PC-3 (cell line): ENCODE measurements around the gene SLC34A3. TPM values are rescaled to one million over a fixed set of nuclear protein-coding genes. Genes with fewer than 3 reads are reported as not detected.

Experiments used
- ATAC-seq: fragments of 200-7000 bp; cut with Tn5 transposase; 2 replicates; pipeline ENCODE4 v1.9.1; 2020; ENCODE audit warnings: mild to moderate bottlenecking, moderate library complexity
- BruUV-seq: library from RNA; stranded (reverse); fragments of 400-500 nt; replicated peaks from 2 replicates; lab custom pipeline; 2021; lab: Mats Ljungman, UMichigan
- CTCF ChIA-PET: fragments of 300-600 bp; sonication (Branson Sonifier 250); formaldehyde crosslinking; loops from one replicate; lab custom pipeline; 2022; ENCODE audit warnings: antibody characterized with exemption; lab: Charles Lee
- POLR2A ChIA-PET: fragments of 300-600 bp; sonication (Branson Sonifier 250); formaldehyde crosslinking; loops from one replicate; lab custom pipeline; 2022; ENCODE audit warnings: antibody characterized with exemption; ENCODE audit not compliant: unreplicated experiment; lab: Charles Lee
- DNase-seq: peaks from one replicate; pipeline ENCODE4 v3.0.0-alpha.2; 2015
- H2AFZ ChIP-seq: fragments of 300-600 bp; sonication (generic); 2 replicates; pipeline ENCODE4 v1.6.0; 2016; ENCODE audit warnings: antibody characterized with exemption, low read length
- H3F3A ChIP-seq: fragments of 300-600 bp; sonication (generic); one replicate; pipeline ENCODE4 v1.6.0; 2017; ENCODE audit warnings: antibody characterized with exemption, low read length, control low read depth, mild to moderate bottlenecking; ENCODE audit not compliant: unreplicated experiment
- H3K27ac ChIP-seq: fragments of 300-600 bp; sonication (generic); 2 replicates; pipeline ENCODE4 v1.5.1; 2016; ENCODE audit warnings: mild to moderate bottlenecking, low read length
- H3K27me3 ChIP-seq: fragments of 300-600 bp; sonication (generic); 2 replicates; pipeline ENCODE4 v1.6.1; 2016; ENCODE audit warnings: low read length, mixed read lengths
- H3K36me3 ChIP-seq: fragments of 300-600 bp; sonication (generic); 2 replicates; pipeline ENCODE4 v1.6.1; 2016; ENCODE audit warnings: low read depth, mixed run types, low read length, mixed read lengths
- H3K4me1 ChIP-seq: fragments of 300-600 bp; sonication (generic); 2 replicates; pipeline ENCODE4 v1.5.1; 2016; ENCODE audit warnings: low read length; ENCODE audit not compliant: insufficient read depth
- H3K4me2 ChIP-seq: fragments of 300-600 bp; sonication (generic); 2 replicates; pipeline ENCODE4 v1.6.0; 2016; ENCODE audit warnings: low read length
- H3K4me3 ChIP-seq: fragments of 300-600 bp; sonication (generic); 2 replicates; pipeline ENCODE4 v1.5.1; 2016; ENCODE audit warnings: mild to moderate bottlenecking, low read length, mixed read lengths
- H3K79me2 ChIP-seq: fragments of 300-600 bp; sonication (generic); 2 replicates; pipeline ENCODE4 v1.6.1; 2017; ENCODE audit warnings: low read length, mixed read lengths
- H3K9ac ChIP-seq: fragments of 300-600 bp; sonication (generic); 2 replicates; pipeline ENCODE4 v1.6.0; 2016; ENCODE audit warnings: mild to moderate bottlenecking, low read length
- H3K9me2 ChIP-seq: fragments of 300-600 bp; sonication (generic); replicated peaks from 2 replicates; pipeline ENCODE4 v1.6.1; 2016; ENCODE audit warnings: mixed run types, low read length, mixed read lengths
- H3K9me3 ChIP-seq: fragments of 300-600 bp; sonication (generic); 2 replicates; pipeline ENCODE4 v1.6.1; 2016; ENCODE audit warnings: low read length, mixed read lengths
- H4K20me1 ChIP-seq: fragments of 300-600 bp; sonication (generic); 2 replicates; pipeline ENCODE4 v1.6.1; 2016; ENCODE audit warnings: low read length, mixed read lengths
- EZH2 ChIP-seq: fragments of 300-600 bp; sonication (generic); IDR thresholded peaks from one replicate; pipeline ENCODE4 v1.6.1; 2017; ENCODE audit warnings: antibody characterized with exemption, mild to moderate bottlenecking, low read length; ENCODE audit not compliant: unreplicated experiment
- EZH2phosphoT487 ChIP-seq: fragments of 300-600 bp; sonication (generic); IDR thresholded peaks from 2 replicates; pipeline ENCODE4 v1.6.1; 2018; ENCODE audit warnings: mild to moderate bottlenecking, antibody characterized with exemption, low read length, borderline replicate concordance
- intact Hi-C: fragments of 100-400 bp; cut with micrococcal nuclease; formaldehyde crosslinking; loops from 2 replicates; pipeline ENCODE4 v1.9.0; 2023
- total RNA-seq: library from RNA; depleted of rRNA; stranded (reverse); fragments of >200 nt; gene quantifications from 2 replicates; pipeline ENCODE4 v1.2.3, GENCODE V29; 2014
- TF ChIP-seq, protein P1 (sequence below): fragments of 300-600 bp; sonication (generic); conservative IDR thresholded peaks from 2 replicates; pipeline ENCODE4 v1.5.1; 2017; ENCODE audit warnings: antibody characterized with exemption, low read depth, mild to moderate bottlenecking, low read length

SLC34A3 gene
- total RNA-seq, 1 experiment from 2014 or later = 1.5 TPM

DNA sequence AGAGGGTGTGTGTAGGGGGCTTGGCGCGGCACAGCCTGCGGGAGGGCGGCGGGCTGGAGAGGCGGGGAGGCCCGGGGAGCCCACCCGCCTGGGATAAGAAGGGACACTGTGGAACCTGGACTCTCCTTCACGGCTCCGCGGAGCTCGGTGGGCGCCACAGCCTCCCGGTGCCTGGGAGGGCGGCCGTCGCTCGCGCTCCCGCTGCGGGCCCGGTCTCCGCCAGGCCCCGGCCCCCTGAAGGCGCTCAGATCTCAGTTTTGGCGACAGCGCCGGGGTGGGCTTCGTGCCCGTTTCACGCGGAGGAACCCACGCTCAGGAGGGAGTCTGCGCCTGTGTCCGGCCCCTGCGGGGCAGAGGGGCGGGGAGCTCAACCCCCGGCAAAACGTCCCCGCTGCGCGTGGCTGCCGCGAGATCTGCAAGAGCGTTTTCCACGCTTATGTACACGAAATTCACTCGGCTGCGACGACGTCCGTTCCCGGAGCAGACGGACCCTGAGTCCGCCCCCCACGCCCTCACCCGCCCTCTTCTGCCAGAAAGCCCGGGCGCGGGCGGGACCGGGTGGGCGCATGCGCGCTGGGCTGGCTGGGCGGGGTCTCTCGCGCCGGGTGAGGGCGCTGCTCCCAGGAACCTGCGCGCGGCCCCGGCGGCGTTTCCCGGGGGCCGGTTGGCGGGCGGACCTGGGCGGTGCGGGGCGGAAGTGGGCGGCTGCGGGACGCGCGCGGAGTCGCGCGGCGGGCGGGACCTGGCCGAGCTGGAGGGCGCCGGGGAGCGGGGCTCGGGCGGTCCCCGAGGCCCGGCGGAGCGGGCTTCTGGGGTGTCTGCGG lies 24.1 kb downstream of the SLC34A3 start, which contains the start of gene NELFB:
Gene NELFB (plus strand): TSS at position 704 of the 824 bp plus-strand sequence.
- Histone ChIP-seq H4K20me1 (no peaks in the 10 kb centered on the region), H3K27me3 (no peaks in the 10 kb centered on the region), H3K36me3 (no peaks in the 10 kb centered on the region; the same call in 1 of the 2 replicates), H3K9me3 (no peaks in the 10 kb centered on the region), H3K27ac (no peak within 1 kb of the TSS), H2AFZ (peak within 1 kb of the TSS; percentile 82), H3F3A (no peaks in the 10 kb centered on the region), H3K4me1 (peaks cover 15% of the 10 kb centered on the region; the same call in 1 of the 2 replicates), H3K4me2 (peak within 1 kb of the TSS; percentile 94), H3K9ac (peak within 1 kb of the TSS; percentile 91), H3K9me2 (no peaks in the 10 kb centered on the region), H3K79me2 (peaks cover 18% of the 10 kb centered on the region), H3K4me3 (peak within 1 kb of the TSS; percentile 93)
- intact Hi-C loops = no loop called here
- DNase-seq (peak; percentile 84), ATAC-seq (peak; percentile 75)
- BruUV-seq = no TSS peak
- ChIA-PET CTCF (interaction anchor here (1.2 kb wide), 1 partner anchor 18 kb away, joined by 7 read pairs; no protein-coding TSS in a partner anchor), POLR2A (interaction anchor here (0.7 to 1.2 kb wide), 2 partner anchors 10 to 14 kb away, joined by 3 to 10 read pairs; partner anchors contain the start of gene TUBB4B)
- TF ChIP-seq EZH2phosphoT487 = no peak
- TF ChIP-seq, protein P1, sequence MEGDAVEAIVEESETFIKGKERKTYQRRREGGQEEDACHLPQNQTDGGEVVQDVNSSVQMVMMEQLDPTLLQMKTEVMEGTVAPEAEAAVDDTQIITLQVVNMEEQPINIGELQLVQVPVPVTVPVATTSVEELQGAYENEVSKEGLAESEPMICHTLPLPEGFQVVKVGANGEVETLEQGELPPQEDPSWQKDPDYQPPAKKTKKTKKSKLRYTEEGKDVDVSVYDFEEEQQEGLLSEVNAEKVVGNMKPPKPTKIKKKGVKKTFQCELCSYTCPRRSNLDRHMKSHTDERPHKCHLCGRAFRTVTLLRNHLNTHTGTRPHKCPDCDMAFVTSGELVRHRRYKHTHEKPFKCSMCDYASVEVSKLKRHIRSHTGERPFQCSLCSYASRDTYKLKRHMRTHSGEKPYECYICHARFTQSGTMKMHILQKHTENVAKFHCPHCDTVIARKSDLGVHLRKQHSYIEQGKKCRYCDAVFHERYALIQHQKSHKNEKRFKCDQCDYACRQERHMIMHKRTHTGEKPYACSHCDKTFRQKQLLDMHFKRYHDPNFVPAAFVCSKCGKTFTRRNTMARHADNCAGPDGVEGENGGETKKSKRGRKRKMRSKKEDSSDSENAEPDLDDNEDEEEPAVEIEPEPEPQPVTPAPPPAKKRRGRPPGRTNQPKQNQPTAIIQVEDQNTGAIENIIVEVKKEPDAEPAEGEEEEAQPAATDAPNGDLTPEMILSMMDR = no peak
- TF ChIP-seq EZH2 = no peak

DNA sequence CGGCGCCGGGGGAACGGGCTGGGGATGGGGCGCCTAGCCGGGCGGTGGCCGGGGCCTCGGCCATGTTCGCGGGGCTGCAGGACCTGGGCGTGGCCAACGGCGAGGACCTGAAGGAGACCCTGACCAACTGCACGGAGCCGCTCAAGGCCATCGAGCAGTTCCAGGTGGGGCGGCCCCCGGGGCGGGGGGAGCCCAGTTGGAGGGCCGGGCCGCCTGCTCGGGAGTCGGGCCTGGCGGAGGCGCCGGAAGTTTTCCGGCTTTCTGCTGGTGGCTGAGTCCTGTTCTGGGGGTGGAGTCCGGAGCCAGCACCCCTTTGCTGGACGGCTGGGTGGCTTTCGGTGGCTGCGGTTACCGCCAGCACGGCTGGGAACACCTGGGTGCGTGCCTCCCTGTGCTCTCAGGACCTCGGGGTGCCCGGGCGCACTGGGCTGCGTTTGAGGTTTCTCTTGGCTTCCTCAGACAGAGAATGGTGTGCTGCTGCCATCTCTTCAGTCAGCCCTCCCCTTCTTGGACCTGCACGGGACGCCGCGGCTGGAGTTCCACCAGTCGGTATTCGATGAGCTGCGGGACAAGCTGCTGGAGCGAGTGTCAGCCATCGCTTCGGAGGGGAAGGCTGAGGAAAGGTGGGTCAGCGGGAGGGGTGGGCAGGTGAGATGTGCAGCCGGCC lies 24.9 kb downstream of the SLC34A3 start:
- no peaks in the 10 kb centered on the region for H4K20me1 ChIP-seq
- peaks cover 18% of the 10 kb centered on the region for H3K79me2 ChIP-seq
- no peak for TF ChIP-seq EZH2
- TF ChIP-seq EZH2phosphoT487 = no peak
- TF ChIP-seq, protein P1 = no peak
- H3K9ac ChIP-seq = peak overlapping the region; percentile 91
- CTCF ChIA-PET = no interaction called here
- POLR2A ChIA-PET = no interaction called here
- no peak overlapping the region for H3K27ac ChIP-seq
- no peaks in the 10 kb centered on the region for H3K27me3 ChIP-seq
- H3K36me3 ChIP-seq = no peaks in the 10 kb centered on the region; the same call in 1 of the 2 replicates
- peak; percentile 55 for ATAC-seq
- peaks cover 15% of the 10 kb centered on the region; the same call in 1 of the 2 replicates for H3K4me1 ChIP-seq
- intact Hi-C loops = no loop called here
- no TSS peak for BruUV-seq
- H3K4me2 ChIP-seq = peak overlapping the region; percentile 94
- peak; percentile 6 for DNase-seq
- no peaks in the 10 kb centered on the region for H3K9me2 ChIP-seq
- peak overlapping the region; percentile 93 for H3K4me3 ChIP-seq
- H2AFZ ChIP-seq = peak overlapping the region; percentile 74
- no peaks in the 10 kb centered on the region for H3F3A ChIP-seq
- H3K9me3 ChIP-seq = no peaks in the 10 kb centered on the region
